ENCODE measurements around the gene LRP1. TPM values are rescaled to one million over a fixed set of nuclear protein-coding genes. Genes with fewer than 3 reads are reported as not detected.

Gene LRP1
- total RNA-seq, 1 donor from 2014 or later: 448 TPM

DNA sequence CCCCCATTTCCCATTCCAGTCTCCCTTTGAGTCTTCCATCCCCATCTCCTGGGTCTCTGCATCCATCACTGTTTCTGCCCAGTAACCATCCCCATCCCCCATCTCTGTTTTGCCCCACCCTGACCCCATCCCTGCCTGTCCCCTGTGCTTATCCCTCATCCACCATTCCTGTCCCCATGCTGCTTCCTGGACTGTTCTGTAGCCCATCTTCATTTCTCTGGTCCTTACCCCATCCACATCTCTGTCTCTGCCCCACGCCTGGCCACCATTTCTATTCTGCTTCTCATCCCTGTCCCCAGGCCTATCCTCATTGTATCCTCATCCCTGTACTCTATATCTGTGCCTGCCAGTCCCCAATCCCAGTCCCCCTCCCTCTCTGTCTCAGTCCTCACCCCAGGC is 92.5 kb downstream of the LRP1 start:
- peaks cover 42% of the 10 kb centered on the region for H3K4me1 Mint-ChIP-seq (ENCODE audit: low read depth)
- no peak overlapping the region for H3K4me3 Mint-ChIP-seq (ENCODE audit: unreplicated experiment)
- TF ChIP-seq, protein P1, sequence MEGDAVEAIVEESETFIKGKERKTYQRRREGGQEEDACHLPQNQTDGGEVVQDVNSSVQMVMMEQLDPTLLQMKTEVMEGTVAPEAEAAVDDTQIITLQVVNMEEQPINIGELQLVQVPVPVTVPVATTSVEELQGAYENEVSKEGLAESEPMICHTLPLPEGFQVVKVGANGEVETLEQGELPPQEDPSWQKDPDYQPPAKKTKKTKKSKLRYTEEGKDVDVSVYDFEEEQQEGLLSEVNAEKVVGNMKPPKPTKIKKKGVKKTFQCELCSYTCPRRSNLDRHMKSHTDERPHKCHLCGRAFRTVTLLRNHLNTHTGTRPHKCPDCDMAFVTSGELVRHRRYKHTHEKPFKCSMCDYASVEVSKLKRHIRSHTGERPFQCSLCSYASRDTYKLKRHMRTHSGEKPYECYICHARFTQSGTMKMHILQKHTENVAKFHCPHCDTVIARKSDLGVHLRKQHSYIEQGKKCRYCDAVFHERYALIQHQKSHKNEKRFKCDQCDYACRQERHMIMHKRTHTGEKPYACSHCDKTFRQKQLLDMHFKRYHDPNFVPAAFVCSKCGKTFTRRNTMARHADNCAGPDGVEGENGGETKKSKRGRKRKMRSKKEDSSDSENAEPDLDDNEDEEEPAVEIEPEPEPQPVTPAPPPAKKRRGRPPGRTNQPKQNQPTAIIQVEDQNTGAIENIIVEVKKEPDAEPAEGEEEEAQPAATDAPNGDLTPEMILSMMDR (IDR thresholded peaks at IDR 0.05): no peak
- no peak for DNase-seq (ENCODE audit: low spot score)
- H3K27me3 Mint-ChIP-seq (ENCODE audit: low read depth): no peaks in the 10 kb centered on the region
- no peak overlapping the region for H3K27ac Mint-ChIP-seq (ENCODE audit: unreplicated experiment)
- H3K36me3 Mint-ChIP-seq (ENCODE audit: low read depth): no peaks in the 10 kb centered on the region
- H3K9me3 Mint-ChIP-seq (ENCODE audit: low read depth): no peaks in the 10 kb centered on the region

DNA sequence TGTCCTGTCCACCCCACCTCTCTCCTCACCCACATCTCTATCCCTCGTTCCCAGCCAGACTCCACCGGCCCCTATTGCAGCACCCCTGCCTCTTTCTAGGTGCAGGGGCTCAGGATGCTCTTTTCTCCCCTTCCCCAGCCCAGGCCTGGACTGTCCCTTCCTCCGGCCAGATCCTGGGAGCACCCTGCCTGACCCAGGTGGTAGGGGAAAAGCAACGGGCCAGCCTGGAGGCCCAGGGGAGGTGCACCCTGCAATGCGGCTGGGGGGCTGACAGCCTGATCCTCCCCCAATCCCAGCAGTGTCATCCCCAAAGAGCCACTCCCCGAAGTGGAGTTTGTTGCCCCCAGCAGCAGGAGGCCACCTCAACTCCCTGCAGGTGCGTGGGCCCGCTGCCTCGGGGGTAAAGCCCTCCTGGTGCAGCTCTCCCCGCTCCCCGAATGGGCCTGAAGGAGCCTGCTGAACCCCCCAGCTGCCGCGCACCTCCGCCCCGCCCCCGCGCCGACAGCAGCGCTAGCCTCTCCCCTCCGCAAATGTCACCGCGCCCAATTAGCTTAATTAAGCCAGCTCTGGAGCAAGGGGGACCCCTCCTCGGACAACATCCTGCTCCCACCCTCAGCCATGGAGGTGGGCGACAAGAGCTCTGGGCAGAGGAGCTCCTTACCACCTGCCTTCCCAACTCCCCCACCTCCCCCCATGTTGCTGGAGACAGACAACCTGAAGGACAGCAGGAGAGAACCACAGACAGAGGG is 93.1 kb downstream of the LRP1 start:
- Mint-ChIP-seq H3K4me1 (ENCODE audit: low read depth) (peaks cover 41% of the 10 kb centered on the region), H3K4me3 (ENCODE audit: unreplicated experiment) (no peak overlapping the region)

GRCh38 chr12:57222286-57223190 is 94.3 kb downstream of the LRP1 start:
- Mint-ChIP-seq H3K4me1 (ENCODE audit: low read depth) (peaks cover 47% of the 10 kb centered on the region), H3K27ac (ENCODE audit: unreplicated experiment) (no peak overlapping the region), H3K9me3 (ENCODE audit: low read depth) (no peaks in the 10 kb centered on the region)

More for the DNA sequence above, 93.1 kb downstream of the LRP1 start:
- H3K27ac Mint-ChIP-seq (ENCODE audit: unreplicated experiment): no peak overlapping the region
- H3K9me3 Mint-ChIP-seq (ENCODE audit: low read depth): no peaks in the 10 kb centered on the region
- DNase-seq (ENCODE audit: low spot score): no peak
- no peaks in the 10 kb centered on the region for H3K36me3 Mint-ChIP-seq (ENCODE audit: low read depth)
- H3K27me3 Mint-ChIP-seq (ENCODE audit: low read depth): no peaks in the 10 kb centered on the region
- TF ChIP-seq, protein P1 (IDR thresholded peaks at IDR 0.05): no peak

GRCh38 chr12:57223191-57224165 is 95.2 kb downstream of the LRP1 start:
- Mint-ChIP-seq H3K36me3 (ENCODE audit: low read depth) (no peaks in the 10 kb centered on the region), H3K4me3 (ENCODE audit: unreplicated experiment) (no peak overlapping the region), H3K27me3 (ENCODE audit: low read depth) (no peaks in the 10 kb centered on the region), H3K27ac (ENCODE audit: unreplicated experiment) (peak overlapping the region; percentile 64), H3K9me3 (ENCODE audit: low read depth) (no peaks in the 10 kb centered on the region), H3K4me1 (ENCODE audit: low read depth) (peaks cover 41% of the 10 kb centered on the region)
- TF ChIP-seq, protein P1 (IDR thresholded peaks at IDR 0.05): no peak
- no peak for DNase-seq (ENCODE audit: low spot score)

More at GRCh38 chr12:57222286-57223190, 94.3 kb downstream of the LRP1 start:
- no peak for DNase-seq (ENCODE audit: low spot score)
- Mint-ChIP-seq H3K4me3 (ENCODE audit: unreplicated experiment) (no peak overlapping the region), H3K27me3 (ENCODE audit: low read depth) (no peaks in the 10 kb centered on the region), H3K36me3 (ENCODE audit: low read depth) (no peaks in the 10 kb centered on the region)
- TF ChIP-seq, protein P1 (IDR thresholded peaks at IDR 0.05): no peak

Data from chondrocyte (in vitro differentiated cells).